ENCODE measurements around the gene OXCT1.

The OXCT1 gene

DNA sequence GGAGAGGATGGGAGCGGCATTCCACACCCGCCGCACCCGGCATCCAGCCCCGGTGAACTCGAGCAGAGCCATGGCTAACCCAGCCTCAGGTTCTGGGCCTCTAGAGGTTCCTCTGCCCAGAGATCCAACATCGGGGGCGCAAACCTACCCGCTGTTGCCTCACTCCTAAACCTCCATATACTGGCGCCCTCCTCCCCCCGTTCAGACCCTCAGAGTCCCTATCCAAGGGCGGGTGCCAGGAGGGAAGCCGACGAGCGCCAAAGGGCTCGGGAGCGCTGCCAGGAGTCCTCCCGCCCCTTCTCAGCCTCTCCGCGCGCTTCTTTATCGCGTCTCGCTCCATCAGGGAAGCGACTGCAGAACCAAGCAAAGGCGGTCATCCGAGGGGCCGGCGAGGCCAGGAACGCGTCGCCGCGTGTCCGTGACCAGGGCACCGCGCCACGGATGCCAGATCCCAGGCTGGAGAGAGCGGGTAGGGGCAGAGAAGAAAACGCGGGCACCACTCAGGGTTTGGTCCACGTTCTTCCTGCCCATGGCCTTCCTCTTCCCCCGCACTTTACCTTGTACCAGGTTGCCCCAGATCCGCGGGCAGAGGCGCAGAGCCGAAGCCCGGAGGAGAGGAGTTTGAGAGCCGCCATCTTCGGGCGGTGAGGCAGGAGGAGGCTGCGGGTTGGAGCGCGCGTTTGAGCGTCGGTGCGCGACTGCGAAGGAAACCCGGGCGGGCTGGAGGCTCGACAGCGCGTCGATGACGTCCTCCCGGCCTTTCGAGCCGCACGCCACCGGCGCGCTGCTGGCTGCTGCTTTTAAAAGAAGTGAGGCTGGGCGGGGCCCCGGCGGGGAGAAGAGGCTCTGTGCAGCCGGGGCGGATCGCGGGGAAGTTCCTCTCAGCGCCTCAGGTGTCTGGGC is at the start of gene OXCT1:
Gene OXCT1 (minus strand): TSS at position 702 of the 903 bp plus-strand sequence. CDS start 67 bp downstream, at position 635.
- DNase-seq (ENCODE audit: low read depth in 2 of 2): peak; percentile 88 to 91

DNA sequence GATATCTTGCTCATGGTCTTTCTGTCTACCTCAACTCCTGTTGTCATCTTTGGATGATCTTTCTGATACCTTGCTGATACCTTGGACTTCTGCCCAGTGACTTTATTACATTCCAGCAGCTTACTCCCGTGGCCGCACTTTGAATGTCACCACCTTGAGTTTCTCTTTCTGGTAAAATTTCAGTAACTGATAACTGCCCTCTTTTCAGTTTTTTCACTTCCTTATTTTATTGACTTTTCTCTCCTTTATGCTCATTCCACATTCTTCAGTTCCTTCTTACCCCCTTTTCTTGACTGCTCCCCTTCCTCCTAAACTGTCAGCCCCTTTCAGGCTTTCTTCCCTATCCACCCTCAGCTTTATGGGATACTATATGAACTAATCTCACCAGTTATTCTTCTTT is 47.9 kb upstream of the OXCT1 start:
- DNase-seq (ENCODE audit: low read depth in 2 of 2): no peak

DNA sequence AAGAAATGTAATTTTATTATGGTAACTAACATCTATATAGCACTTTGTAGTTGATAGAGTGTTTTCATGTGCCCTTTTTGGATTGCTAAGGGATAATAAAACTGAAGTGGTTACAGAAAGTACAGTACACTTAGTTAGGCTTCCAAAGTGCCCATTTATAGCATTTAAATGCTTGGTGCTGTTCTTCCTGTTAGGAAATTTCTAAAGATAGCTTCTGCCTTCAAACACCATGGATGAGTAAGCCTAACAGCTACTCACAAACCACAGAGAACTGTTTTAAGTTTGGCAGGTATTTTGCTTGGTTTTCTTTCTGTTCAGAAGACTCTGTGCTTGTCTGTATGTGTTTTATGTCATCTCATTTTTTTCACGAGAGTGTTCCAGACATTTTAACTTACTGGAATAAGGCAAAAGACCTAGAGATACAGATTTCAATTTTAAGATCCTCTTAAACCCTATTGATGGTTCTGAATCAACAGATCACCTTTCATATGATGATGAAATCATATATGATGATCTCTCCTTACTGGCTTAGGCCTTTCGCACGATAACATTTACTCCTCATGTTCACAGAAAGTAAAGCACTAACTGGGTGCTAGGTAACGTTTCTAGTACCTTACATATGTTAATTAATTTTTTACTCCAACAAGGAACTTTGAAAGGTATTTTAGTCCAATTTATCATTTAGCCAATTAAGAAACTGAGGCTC is 38.3 kb upstream of the OXCT1 start:
- DNase-seq (ENCODE audit: low read depth in 2 of 2): no peak

DNA sequence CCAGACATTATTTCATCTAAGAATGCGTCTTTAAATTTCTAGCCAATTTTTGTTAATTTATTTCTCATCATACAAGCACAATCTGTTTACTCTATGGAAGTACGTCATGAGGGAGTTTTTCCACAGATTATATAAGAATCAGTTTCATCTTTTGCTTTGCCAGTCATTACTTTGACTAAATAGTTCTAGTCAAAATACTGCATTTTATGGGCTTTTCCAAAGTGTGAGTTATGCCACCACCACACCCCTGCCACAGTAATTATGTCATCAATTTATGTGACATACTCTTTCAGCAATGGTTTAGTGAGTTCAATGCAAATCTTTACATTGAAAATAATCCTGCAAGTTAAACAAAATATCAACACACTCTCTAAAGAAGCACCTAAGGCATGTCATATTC is 35.9 kb upstream of the OXCT1 start:
- no peak for DNase-seq (ENCODE audit: low read depth in 2 of 2)

DNA sequence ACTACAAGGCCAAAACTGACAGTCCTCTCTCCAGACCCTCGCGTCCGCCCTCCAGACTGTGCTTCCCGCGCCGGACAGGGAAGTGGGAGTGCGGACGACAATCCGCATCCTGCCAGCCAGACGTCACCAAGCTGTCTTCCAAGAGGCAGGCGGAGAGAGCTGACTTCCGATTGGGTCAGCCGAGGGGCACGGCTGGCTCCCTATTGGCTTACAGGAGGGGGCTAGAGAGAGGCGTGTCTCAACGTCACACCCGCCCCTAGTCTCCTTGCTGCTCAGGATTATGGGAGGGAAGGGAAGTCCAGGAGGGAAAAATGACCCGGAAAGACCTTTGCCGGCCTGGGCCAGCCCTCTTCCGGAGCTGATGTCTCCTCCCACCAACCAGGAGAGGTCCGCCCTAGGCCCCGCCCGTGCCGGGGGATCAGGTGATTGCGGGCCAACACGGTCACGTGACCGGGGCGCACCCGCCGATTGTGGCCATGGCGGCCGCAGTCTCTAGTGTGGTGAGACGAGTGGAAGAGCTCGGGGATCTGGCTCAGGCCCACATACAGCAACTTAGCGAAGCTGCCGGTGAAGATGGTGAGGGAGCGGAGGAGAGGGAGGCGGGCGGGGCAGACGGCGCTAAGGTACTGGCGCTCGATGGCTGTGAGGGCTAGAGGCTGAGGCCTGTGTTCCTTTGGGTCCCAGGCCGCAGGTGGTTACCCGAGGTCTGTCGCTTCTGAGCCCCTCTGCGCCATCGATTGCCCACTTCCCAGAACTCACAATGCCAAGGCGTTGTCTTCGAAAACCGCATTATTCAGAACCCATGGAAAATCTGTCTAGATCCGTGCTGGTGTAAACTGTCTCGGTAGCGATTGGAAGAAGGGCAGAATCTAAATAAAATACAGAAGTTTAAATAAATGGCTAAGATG is 33.9 kb upstream of the OXCT1 start, which contains the start of gene RIMOC1:
Gene RIMOC1 (plus strand): TSS at position 453 of the 908 bp plus-strand sequence. CDS start 24 bp downstream, at position 477.
- DNase-seq (ENCODE audit: low read depth in 2 of 2): peak; percentile 98

DNA sequence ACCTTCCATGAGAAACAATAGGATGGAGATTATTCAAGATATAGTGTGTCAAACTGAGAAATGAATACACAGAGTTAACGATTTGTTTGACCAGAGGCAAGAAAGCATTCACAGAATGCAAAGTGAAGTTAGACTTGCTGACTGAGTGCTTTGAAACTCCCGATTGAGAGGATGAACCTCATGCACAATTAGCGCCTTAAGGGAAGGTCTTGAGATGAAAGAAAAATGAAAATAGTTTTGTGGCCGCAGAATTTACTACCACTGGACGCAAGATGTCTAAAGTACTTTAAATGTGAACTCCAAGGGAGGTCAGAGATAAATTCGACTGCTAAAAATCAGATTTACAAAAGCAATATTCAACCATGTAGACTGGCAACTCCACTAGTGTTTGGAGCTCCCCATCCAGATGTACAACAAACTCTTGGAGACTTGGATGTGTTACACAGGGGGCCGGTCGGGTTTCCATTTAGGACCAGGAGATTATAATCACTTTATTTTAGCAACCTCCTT is 33.2 kb upstream of the OXCT1 start:
- DNase-seq (ENCODE audit: low read depth in 2 of 2): no peak

DNA sequence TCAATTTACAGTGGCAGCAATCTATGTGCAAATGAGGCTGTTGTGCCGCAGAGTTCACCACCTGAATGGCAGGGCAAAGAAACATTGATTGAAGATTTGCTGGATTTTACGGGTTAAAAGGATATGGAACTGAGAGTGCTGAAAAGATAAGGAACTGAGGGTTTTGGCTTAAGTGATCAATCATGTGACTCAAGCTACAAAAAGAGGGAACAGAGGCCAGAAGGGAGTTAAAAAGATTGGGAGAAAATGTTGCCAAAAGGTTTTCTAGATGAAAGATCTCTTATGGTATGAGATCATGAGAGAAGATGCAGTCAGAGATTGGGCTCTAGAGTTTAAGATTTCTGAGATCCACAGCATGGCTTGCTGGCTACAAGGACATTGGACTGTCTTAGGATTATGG is 26.0 kb upstream of the OXCT1 start:
- DNase-seq (ENCODE audit: low read depth in 2 of 2): no peak

DNA sequence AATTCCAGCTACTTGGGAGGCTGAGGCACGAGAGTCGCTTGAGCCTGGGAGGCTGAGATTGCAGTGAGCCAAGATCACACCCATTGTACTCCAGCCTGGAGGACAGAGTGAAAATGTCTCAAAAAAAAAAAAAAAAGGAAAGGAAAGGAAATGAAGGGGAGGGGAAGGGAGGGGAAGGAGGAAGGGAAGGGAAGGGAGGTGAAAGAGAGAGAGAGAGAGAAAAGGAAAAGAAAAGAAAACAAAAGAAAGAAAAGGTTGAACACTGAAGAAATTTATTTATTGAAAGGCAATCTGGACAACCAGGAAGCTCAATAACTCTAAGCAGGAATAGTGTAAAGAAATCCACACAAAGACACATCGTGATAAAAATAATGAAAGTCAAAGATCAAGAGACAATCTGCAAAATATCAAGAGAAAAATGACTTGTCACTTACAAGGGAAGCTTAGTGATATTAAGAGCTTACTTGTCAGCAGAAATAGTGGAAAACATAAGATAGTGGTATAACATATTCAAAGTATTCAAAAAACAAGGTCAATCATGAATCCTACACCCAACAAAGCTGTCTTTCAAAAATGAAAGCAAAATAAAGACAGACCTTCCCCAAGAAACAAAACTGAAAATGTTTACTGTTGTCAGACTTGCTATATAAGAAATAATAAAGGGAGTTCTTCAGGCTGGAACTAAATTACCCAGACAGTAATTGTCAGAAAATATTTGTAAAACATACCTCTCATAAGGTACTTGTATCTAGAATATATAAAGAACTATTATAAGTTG is 23.0 kb upstream of the OXCT1 start:
- no peak for DNase-seq (ENCODE audit: low read depth in 2 of 2)

DNA sequence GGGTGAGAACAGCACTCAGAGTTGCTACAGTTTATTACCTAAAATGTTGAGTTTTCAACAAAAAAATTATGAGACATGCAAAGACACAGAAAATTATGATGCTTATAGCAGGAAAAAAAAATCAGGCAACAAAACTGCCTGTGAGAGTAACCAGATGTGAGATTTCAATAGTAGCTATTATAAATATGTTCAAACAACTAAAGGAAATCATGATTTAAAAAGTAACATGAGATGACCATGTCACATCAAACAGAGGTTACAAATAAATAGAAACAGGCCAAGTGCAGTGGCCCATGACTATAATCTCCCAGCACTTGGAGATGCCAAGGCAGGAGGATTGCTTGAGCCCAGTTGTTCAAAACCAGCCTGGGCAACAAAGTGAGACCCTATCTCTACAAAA is 21.8 kb upstream of the OXCT1 start:
- DNase-seq (ENCODE audit: low read depth in 2 of 2): no peak

DNA sequence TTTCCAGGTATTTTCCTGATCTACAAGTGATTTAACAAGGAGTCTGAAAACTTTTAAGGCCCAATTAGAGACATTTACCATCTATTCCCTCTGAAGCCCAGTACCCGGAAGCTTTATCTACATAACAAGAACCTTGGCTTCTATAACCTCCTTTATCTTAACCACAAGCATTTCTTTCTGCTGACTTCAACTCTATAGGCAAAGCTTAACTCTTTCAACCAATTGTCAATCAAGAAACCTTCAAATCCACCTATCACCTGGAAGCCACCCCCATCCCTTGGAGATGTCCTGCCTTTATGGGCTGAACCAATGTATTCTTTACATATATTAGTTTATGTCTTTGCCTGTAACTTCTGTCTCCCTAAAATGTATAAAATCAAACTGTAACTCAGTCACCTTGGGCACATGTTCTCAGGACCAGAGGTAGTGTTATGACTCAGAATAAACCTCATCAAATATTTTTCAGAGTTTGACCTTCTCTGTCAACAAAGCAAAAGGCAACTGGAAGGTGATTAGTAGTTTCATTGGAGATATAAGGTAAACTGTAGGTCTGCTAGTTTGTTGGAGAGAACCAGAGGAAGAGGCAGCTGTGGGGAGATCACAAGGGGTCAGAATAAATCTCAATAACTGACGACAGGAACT is 21.0 kb upstream of the OXCT1 start:
- no peak for DNase-seq (ENCODE audit: low read depth in 2 of 2)

DNA sequence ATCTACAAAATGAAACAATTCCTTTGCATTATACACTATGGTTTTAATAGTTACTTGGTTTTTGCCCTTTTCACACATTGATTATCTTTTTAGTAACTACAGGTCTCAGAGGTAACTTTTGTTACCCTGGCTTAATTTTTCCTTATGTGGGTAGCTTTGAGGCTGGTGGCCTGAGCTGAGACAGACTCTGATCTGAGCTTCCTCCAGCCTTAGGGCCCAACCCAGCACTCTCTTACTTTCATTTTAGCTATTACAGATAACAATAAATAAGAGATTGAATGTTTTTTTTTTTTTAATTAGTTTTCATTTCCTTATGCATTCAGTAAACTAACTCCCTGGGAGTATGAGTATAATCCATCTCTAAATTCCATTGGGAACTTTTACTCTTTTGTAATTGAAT is 15.1 kb upstream of the OXCT1 start:
- no peak for DNase-seq (ENCODE audit: low read depth in 2 of 2)

DNA sequence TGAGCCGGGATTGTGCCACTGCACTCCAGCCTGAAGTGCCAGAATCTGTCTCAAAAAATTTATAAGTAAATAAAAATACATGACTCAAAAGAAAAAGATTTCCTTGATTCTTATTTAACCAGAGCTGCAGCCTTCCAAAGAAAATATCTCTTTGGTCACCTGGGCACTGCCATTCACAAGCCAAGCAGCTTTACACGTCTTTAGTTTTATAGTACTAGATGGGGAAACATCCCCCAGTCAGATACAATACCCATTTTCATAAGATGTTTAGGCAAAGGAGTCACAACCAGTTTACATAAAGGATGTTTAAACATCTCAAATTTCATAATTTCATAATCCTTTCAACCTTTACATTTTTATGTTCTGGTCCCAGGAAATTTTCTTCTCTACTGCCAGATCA is 13.7 kb upstream of the OXCT1 start:
- no peak for DNase-seq (ENCODE audit: low read depth in 2 of 2)

DNA sequence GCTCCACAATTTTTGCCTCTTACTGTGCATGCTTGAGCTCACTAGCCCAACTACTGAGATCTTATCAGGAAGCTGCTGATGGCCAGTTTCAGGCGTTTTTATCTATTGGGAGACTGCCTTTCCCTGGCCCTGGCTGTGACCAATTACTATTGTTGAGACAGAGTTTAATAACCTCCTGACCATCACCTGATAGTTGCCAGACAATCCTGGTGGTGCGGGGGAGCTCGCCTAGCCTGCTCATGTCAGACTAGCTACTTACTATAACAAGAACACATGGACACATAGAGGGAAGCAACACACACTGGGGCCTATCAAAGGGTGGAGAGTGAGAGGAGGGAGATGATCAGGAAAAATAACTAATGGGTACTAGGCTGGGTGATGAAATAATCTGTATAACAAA is 13.0 kb upstream of the OXCT1 start:
- no peak for DNase-seq (ENCODE audit: low read depth in 2 of 2)

DNA sequence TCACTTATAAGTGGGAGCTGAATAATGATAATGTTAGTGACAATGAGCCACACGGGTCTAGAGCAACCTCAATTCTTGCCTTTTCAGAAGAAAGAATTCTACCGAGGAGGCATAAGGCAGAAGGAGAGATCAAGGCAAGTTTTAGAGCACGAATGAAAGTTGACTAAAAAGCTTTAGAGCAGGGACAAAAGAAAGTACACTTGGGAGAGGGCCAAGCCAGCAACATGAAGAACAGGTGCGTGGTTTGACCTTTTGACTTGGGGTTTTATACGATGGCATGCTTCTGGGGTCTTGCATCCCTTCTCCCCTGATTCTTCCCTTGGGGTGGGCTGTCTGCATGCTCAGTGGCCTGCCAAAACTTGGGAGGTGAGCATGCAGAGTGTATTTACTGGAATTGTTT is 12.5 kb upstream of the OXCT1 start:
- no peak for DNase-seq (ENCODE audit: low read depth in 2 of 2)

DNA sequence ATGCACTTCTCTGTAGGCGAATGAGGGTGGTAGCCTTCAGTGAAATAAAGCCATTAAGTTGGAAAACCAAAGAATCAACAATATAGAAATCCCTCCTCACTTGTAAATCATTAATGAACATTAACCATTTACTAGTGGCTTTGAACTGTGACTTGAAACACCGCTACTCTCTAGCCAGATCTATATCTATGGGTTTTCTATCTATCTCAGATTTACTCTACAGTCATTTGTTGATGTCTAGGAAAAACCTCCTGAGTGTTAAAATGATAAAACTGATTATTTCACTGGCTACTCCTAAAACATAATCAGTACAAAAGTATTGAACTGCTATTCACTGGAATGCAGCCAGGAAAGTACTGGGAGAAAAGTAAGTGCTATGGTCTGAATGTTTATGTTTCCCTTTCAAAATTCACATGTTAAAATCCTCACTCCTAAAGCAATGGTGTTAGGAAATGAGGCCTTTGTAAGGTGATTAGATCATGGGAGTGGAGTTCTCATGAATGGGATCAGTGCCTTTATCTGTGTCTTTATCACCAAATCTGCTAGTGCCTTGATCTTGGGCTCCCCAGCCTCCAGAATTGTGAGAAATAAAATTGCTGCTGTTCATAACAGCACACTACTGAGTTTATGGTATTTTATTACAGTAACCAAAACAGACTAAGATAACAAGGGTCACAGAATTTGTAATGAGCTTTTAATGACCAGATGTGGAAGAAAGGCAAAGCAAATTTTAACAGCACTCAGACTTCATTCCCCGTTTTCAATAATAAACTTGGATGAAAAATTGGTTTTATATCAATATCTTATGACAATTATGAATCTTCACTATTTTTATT is 8.6 kb upstream of the OXCT1 start:
- DNase-seq (ENCODE audit: low read depth in 2 of 2): no peak

DNA sequence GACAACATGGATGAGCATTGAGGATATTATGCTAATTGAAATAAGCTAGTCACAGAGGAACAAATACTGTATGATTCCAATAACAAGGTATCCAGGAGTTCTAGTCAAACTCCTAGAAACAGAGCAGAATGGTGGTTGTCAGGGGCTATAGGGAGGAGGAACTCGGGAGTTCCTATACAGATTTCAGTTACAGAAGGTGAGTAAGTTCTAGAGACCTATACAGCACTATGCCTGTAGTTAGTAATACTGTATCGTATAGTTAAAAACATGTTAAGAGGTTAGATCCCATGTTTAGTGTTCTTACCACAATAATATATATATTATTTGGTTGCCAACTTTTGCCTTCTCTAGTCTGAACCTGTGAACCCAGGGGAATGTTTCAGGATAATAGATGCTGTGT is 7.9 kb upstream of the OXCT1 start:
- no peak for DNase-seq (ENCODE audit: low read depth in 2 of 2)

DNA sequence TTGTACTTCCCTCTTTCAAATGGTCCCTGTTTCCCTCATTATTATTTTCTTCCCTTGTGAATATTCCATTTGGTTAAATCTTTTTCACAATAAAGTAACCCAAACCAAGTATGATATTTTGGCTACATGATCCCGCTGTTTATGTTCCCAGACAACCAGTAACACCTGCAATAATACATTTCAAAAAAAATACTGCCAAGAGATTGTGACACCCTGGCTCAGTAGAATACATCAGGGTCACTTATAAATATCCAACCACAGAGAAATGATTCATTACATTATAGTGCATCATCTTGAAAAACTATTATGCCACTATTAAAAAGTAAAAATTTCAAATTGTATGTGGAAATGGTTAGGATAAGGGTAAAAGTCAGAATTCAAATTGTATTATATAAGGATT is 7.2 kb upstream of the OXCT1 start:
- DNase-seq (ENCODE audit: low read depth in 2 of 2): no peak

DNA sequence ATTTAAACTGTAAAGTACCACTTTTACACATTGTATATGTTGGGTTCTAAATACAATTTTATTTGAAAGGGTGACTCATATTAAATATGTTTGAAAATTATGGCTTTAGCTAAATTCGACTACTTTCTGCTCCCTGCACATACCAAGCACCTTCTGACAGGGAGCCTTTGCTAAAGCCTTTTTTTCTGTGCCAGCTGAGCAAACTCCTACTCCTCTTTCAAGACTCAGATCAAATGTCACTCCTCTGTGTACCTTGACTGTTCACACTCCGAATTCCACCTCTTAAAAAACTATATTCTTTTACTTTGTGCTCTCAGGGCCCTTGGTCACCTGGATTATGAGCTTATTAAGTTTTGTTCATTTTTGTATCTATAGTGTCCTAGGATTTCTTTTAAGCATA is 6.5 kb upstream of the OXCT1 start:
- no peak for DNase-seq (ENCODE audit: low read depth in 2 of 2)

DNA sequence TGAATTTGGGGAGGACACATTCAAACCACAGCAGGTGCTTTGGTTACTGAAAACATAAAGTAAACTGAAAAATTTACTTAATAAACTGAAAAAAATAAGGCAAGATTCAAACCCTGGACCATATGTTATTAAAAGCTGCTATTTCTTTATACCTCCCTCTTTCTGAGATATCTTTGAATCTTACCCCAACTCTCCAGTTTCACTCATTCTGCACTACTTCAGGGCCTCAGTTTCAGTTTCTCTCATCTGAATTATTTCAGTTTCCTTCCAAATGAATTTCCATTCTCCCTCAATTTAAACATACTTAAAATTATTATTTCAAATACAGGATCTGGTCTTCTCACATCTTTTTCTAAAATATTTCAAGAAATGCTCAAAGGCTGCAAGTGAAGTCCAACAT is 4.9 kb upstream of the OXCT1 start:
- DNase-seq (ENCODE audit: low read depth in 2 of 2): no peak
